HCT116 (cell line): Measurements from ENCODE around the gene TMEM165.

Experiments used
- ATF3 ChIP-seq: IDR thresholded peaks from 2 replicates; pipeline ENCODE4 v1.6.1; 2012
- CBX3 ChIP-seq: IDR thresholded peaks from 2 replicates; pipeline ENCODE4 v1.6.1; 2012; ENCODE audit warnings: low read depth
- CEBPB ChIP-seq: IDR thresholded peaks from 2 replicates; pipeline ENCODE4 v1.6.1; 2012; ENCODE audit warnings: low read depth
- CTCF ChIP-seq, 3 experiments: fragments of 200-600 bp in 1 of 3; sonication (generic) in 1 of 3; IDR thresholded peaks in 2 of 3; conservative IDR thresholded peaks in 1 of 3; 2 replicates each; pipeline ENCODE4 v1.5.1; 2012 to 2017; ENCODE audit warnings: low read depth in 2 of 3, low read length in 2 of 3, antibody characterized with exemption in 1 of 3, borderline replicate concordance in 1 of 3, control low read depth in 1 of 3, mild to moderate bottlenecking in 1 of 3, mixed read lengths in 1 of 3, mixed run types in 1 of 3, moderate library complexity in 1 of 3; ENCODE audit not compliant: insufficient read depth in 1 of 3
- ELF1 ChIP-seq: IDR thresholded peaks from 2 replicates; pipeline ENCODE4 v1.6.1; 2012; ENCODE audit warnings: low read depth, borderline replicate concordance
- EZH2 ChIP-seq: fragments of 200-600 bp; sonication (generic); IDR thresholded peaks from 2 replicates; pipeline ENCODE4 v1.6.1; 2017; ENCODE audit warnings: antibody characterized with exemption, mixed run types
- EZH2phosphoT487 ChIP-seq: fragments of 200-600 bp; IDR thresholded peaks from 2 replicates; pipeline ENCODE4 v1.6.1; 2018; ENCODE audit warnings: antibody characterized with exemption, borderline replicate concordance
- POLR2A ChIP-seq: IDR thresholded peaks from 2 replicates; pipeline ENCODE4 v1.7.0; 2011; ENCODE audit warnings: borderline replicate concordance; ENCODE audit not compliant: insufficient read depth, insufficient read length; ENCODE audit errors: extremely low read depth
- POLR2AphosphoS5 ChIP-seq: IDR thresholded peaks from 2 replicates; pipeline ENCODE4 v1.6.1; 2011; ENCODE audit warnings: mild to moderate bottlenecking, low read depth, low read length, moderate library complexity
- REST ChIP-seq: IDR thresholded peaks from 2 replicates; pipeline ENCODE4 v1.6.1; 2012; ENCODE audit warnings: low read depth
- SIN3A ChIP-seq: IDR thresholded peaks from 2 replicates; pipeline ENCODE4 v1.6.1; 2012; ENCODE audit warnings: low read depth
- TCF7L2 ChIP-seq: IDR thresholded peaks from 2 replicates; pipeline ENCODE4 v1.7.0; 2011; ENCODE audit warnings: borderline replicate concordance, inconsistent platforms; ENCODE audit not compliant: insufficient read depth, insufficient read length; ENCODE audit errors: extremely low read depth
- ZFX ChIP-seq: fragments of 450-650 bp; IDR thresholded peaks from 2 replicates; pipeline ENCODE4 v1.6.1; 2017
- ZNF274 ChIP-seq: fragments of 200-500 bp; sonication (Bioruptor generic); IDR thresholded peaks from 2 replicates; pipeline ENCODE4 v1.6.1; 2014; ENCODE audit warnings: mild to moderate bottlenecking, low read depth, low read length, inconsistent platforms

GRCh38 chr4:55468724-55469123 is 73.0 kb downstream of the TMEM165 start:
- TF ChIP-seq CEBPB (no peak), CTCF (IDR thresholded peaks at IDR 0.05 in 2 of 3, conservative IDR thresholded peaks at IDR 0.05 in 1 of 3; ENCODE audit: borderline replicate concordance in 1 of 3, insufficient read depth in 1 of 3, low read depth in 2 of 3, low read length in 2 of 3) (no peak), ELF1 (no peak), POLR2AphosphoS5 (no peak), REST (no peak), ZNF274 (no peak), EZH2 (no peak), SIN3A (no peak), TCF7L2 (no peak), CBX3 (no peak), ZFX (no peak), ATF3 (no peak), EZH2phosphoT487 (no peak), POLR2A (no peak)
